GM23338 (cell line): ENCODE measurements around the gene COPA. TPM values are rescaled to one million over a fixed set of nuclear protein-coding genes. Genes with fewer than 3 reads are reported as not detected.

Experiments
- ATAC-seq: fragments of 200-7000 bp; cut with Tn5 transposase; 3 replicates; pipeline ENCODE4 v1.9.1; 2020
- DNase-seq: peaks from one replicate; pipeline ENCODE4 v3.0.0-alpha.2; 2015; ENCODE audit warnings: low spot score
- H2AFZ ChIP-seq: fragments of 200-600 bp; sonication (generic); 2 replicates; pipeline ENCODE4 v1.8.0; 2016; ENCODE audit warnings: antibody characterized with exemption, mild to moderate bottlenecking, moderate library complexity
- H3F3A ChIP-seq: fragments of 200-600 bp; sonication (generic); replicated peaks from 2 replicates; pipeline ENCODE4 v1.8.0; 2017; ENCODE audit warnings: antibody characterized with exemption, mixed run types, low read depth
- H3K27ac ChIP-seq: fragments of 200-600 bp; sonication (generic); 2 replicates; pipeline ENCODE4 v1.6.1; 2016; ENCODE audit warnings: low read depth
- H3K27me3 ChIP-seq: fragments of 200-600 bp; sonication (generic); 2 replicates; pipeline ENCODE4 v1.8.0; 2016; ENCODE audit warnings: mild to moderate bottlenecking, mixed run types, moderate library complexity; ENCODE audit not compliant: insufficient read depth
- H3K36me3 ChIP-seq: fragments of 200-600 bp; sonication (generic); 2 replicates; pipeline ENCODE4 v1.8.0; 2016; ENCODE audit warnings: mild to moderate bottlenecking; ENCODE audit not compliant: insufficient read depth
- H3K4me1 ChIP-seq: fragments of 200-600 bp; sonication (generic); 2 replicates; pipeline ENCODE4 v1.8.0; 2016; ENCODE audit warnings: mild to moderate bottlenecking, moderate library complexity; ENCODE audit not compliant: insufficient read depth
- H3K4me2 ChIP-seq: fragments of 200-600 bp; sonication (generic); 2 replicates; pipeline ENCODE4 v1.7.1; 2017; ENCODE audit warnings: mixed run types
- H3K4me3 ChIP-seq: fragments of 200-600 bp; sonication (generic); 2 replicates; pipeline ENCODE4 v1.6.1; 2016; ENCODE audit warnings: mixed run types
- H3K79me2 ChIP-seq: fragments of 200-600 bp; sonication (generic); replicated peaks from 2 replicates; pipeline ENCODE4 v1.8.0; 2017; ENCODE audit warnings: mild to moderate bottlenecking; ENCODE audit not compliant: insufficient read depth
- H3K9me2 ChIP-seq: fragments of 200-600 bp; sonication (generic); 2 replicates; pipeline ENCODE4 v1.8.0; 2017; ENCODE audit not compliant: insufficient read depth
- H4K20me1 ChIP-seq: fragments of 200-600 bp; sonication (generic); replicated peaks from 2 replicates; pipeline ENCODE4 v1.8.0; 2017; ENCODE audit warnings: mild to moderate bottlenecking; ENCODE audit not compliant: insufficient read depth
- H3K27ac Mint-ChIP-seq: 2 replicates; pipeline ENCODE4 v1.8.0; 2020; ENCODE audit warnings: inconsistent platforms, mild to moderate bottlenecking, moderate library complexity, mixed read lengths
- H3K27me3 Mint-ChIP-seq: 3 replicates; pipeline ENCODE4 v1.8.0; 2022; ENCODE audit warnings: low read depth, mild to moderate bottlenecking, moderate library complexity, mixed read lengths, inconsistent platforms; ENCODE audit not compliant: insufficient read depth, poor library complexity
- H3K36me3 Mint-ChIP-seq: 3 replicates; pipeline ENCODE4 v1.8.0; 2021; ENCODE audit warnings: low read depth, mild to moderate bottlenecking, inconsistent platforms, moderate library complexity, mixed read lengths
- H3K4me1 Mint-ChIP-seq: 3 replicates; pipeline ENCODE4 v1.8.0; 2020; ENCODE audit warnings: mild to moderate bottlenecking, inconsistent platforms, mixed read lengths
- H3K4me3 Mint-ChIP-seq: 3 replicates; pipeline ENCODE4 v1.8.0; 2021; ENCODE audit warnings: moderate library complexity, mild to moderate bottlenecking, inconsistent platforms, mixed read lengths
- H3K9me3 Mint-ChIP-seq: 3 replicates; pipeline ENCODE4 v1.8.0; 2020; ENCODE audit warnings: moderate library complexity, mild to moderate bottlenecking, inconsistent platforms, mixed read lengths
- CREB1 ChIP-seq: fragments of 250-450 bp; sonication (Bioruptor Pico); IDR thresholded peaks from 2 replicates; pipeline ENCODE4 v1.5.0; 2020; ENCODE audit warnings: low read depth, mild to moderate bottlenecking, moderate library complexity
- EZH2phosphoT487 ChIP-seq: fragments of 200-600 bp; sonication (generic); IDR thresholded peaks from one replicate; pipeline ENCODE4 v1.8.1; 2018; ENCODE audit warnings: antibody characterized with exemption; ENCODE audit not compliant: unreplicated experiment
- JUNB ChIP-seq: IDR thresholded peaks from one replicate; pipeline ENCODE4 v1.6.1; 2016; ENCODE audit warnings: antibody characterized with exemption; ENCODE audit not compliant: unreplicated experiment
- POLR2AphosphoS5 ChIP-seq: IDR thresholded peaks from 2 replicates; pipeline ENCODE4 v1.6.1; 2016; ENCODE audit warnings: antibody characterized with exemption, low read depth
- REST ChIP-seq: IDR thresholded peaks from one replicate; pipeline ENCODE4 v1.6.1; 2018; ENCODE audit warnings: antibody characterized with exemption; ENCODE audit not compliant: unreplicated experiment
- STAT1 ChIP-seq: IDR thresholded peaks from one replicate; pipeline ENCODE4 v1.6.1; 2016; ENCODE audit warnings: antibody characterized with exemption; ENCODE audit not compliant: unreplicated experiment
- ZNF114 ChIP-seq: fragments of 250-450 bp; sonication (Bioruptor Pico); IDR thresholded peaks from 2 replicates; pipeline ENCODE4 v1.5.0; 2020; ENCODE audit warnings: mild to moderate bottlenecking, moderate library complexity
- ZNF331 ChIP-seq: fragments of 250-450 bp; sonication (Bioruptor Pico); IDR thresholded peaks from 2 replicates; pipeline ENCODE4 v1.5.0; 2020; ENCODE audit warnings: low read depth, mild to moderate bottlenecking, moderate library complexity
- polyA plus RNA-seq: library from polyadenylated mRNA; unstranded; fragments of >200 nt; fragmentation: Nextera tagmentation; extraction: Ambion mirVana; gene quantifications from 2 replicates; pipeline ENCODE4 v1.2.1, GENCODE V29; 2016
- total RNA-seq: library from RNA; depleted of rRNA; stranded (reverse); fragments of >200 nt; shearing (Covaris generic); gene quantifications from 2 replicates; pipeline ENCODE4 v1.2.3, GENCODE V29; 2014
- TF ChIP-seq, protein P1 (sequence below), 2 experiments: fragments of 200-600 bp in 1 of 2; sonication (generic) in 1 of 2; conservative IDR thresholded peaks; 2 replicates each; pipeline versions ENCODE4 v1.5.1 to v1.6.1; 2016 to 2017; ENCODE audit warnings: antibody characterized with exemption in 2 of 2, low read depth in 2 of 2, mild to moderate bottlenecking in 2 of 2, moderate library complexity in 1 of 2

Gene COPA
- total and polyA plus RNA-seq, 2 experiments from 2014 or later, result 58.2 to 87.1 TPM

DNA sequence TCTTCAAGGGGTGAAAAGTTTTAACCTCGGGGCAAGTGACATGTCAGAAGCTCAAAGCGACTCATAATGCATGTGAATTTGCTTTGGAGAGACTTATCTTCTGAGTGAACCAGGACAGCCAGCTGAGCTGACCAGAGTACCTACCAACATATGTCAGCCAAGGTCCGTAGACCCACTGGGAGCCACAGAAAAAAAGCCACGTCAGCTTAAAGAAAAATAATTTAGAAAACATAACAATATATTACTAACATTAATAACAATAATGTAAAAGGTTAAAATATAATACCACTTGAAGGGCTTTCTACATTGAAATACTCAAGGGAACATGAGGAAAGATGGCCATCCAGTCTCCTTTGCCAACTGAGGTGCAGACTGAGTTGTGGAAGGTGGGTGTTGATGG is 65.1 kb downstream of the COPA start:
- Histone ChIP-seq H3K4me3 (no peak overlapping the region), H3F3A (0 out of 2 replicates have a peak, but pooled peaks cover 3% of the 10 kb centered on the region), H3K27ac (no peak overlapping the region), H3K4me1 (0 out of 2 replicates have a peak, but pooled peaks cover under 1% of the 10 kb centered on the region), H4K20me1 (0 out of 2 replicates have a peak, but pooled peaks cover 6% of the 10 kb centered on the region), H3K4me2 (no peak overlapping the region), H2AFZ (no peak overlapping the region), H3K9me2 (no peaks in the 10 kb centered on the region), H3K79me2 (peaks cover 5% of the 10 kb centered on the region), H3K27me3 (no peaks in the 10 kb centered on the region), H3K36me3 (peaks cover 56% of the 10 kb centered on the region)
- Mint-ChIP-seq H3K27ac (no peak overlapping the region), H3K4me3 (no peak overlapping the region), H3K4me1 (no peaks in the 10 kb centered on the region), H3K36me3 (peaks cover 58% of the 10 kb centered on the region), H3K27me3 (peaks cover 3% of the 10 kb centered on the region), H3K9me3 (no peaks in the 10 kb centered on the region)
- TF ChIP-seq CREB1 (CRISPR knock-in tag) (no peak), JUNB (no peak), ZNF114 (no peak), REST (no peak), EZH2phosphoT487 (no peak), STAT1 (no peak)
- no peak for ATAC-seq
- no peak for DNase-seq

DNA sequence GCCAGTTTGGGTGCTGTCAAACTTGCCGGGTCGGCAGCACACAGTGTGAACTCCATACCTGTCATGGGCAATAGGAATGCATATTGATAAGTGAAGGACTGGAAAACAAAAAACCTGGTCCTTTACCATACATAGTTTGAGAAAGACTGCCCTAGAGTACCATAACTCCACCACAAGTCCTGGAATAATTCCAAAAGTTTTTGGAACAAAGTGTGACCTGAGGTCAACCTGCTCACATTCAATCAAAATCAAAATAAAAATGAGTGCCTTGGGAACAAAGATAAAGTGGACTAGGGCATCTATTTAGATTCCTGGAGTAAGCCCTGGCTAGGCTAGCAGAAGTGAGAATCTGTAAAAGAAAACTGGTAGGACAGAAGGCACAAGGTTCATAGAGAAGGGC is 65.7 kb downstream of the COPA start:
- H3F3A ChIP-seq, result 0 out of 2 replicates have a peak, but pooled peaks cover 3% of the 10 kb centered on the region
- 0 out of 2 replicates have a peak, but pooled peaks cover 6% of the 10 kb centered on the region for H4K20me1 ChIP-seq
- H3K36me3 ChIP-seq, result peaks cover 51% of the 10 kb centered on the region
- H3K4me3 ChIP-seq, result no peak overlapping the region
- Mint-ChIP-seq H3K27ac (no peak overlapping the region), H3K4me3 (no peak overlapping the region), H3K36me3 (peaks cover 52% of the 10 kb centered on the region), H3K27me3 (peaks cover 3% of the 10 kb centered on the region), H3K4me1 (no peaks in the 10 kb centered on the region), H3K9me3 (no peaks in the 10 kb centered on the region)
- H3K4me2 ChIP-seq, result no peak overlapping the region
- H3K27me3 ChIP-seq, result no peaks in the 10 kb centered on the region
- DNase-seq (no peak), ATAC-seq (no peak)
- H2AFZ ChIP-seq, result no peak overlapping the region
- H3K4me1 ChIP-seq, result no peaks in the 10 kb centered on the region
- no peak overlapping the region for H3K27ac ChIP-seq
- no peaks in the 10 kb centered on the region for H3K9me2 ChIP-seq
- H3K79me2 ChIP-seq, result no peaks in the 10 kb centered on the region
- TF ChIP-seq, protein P1, sequence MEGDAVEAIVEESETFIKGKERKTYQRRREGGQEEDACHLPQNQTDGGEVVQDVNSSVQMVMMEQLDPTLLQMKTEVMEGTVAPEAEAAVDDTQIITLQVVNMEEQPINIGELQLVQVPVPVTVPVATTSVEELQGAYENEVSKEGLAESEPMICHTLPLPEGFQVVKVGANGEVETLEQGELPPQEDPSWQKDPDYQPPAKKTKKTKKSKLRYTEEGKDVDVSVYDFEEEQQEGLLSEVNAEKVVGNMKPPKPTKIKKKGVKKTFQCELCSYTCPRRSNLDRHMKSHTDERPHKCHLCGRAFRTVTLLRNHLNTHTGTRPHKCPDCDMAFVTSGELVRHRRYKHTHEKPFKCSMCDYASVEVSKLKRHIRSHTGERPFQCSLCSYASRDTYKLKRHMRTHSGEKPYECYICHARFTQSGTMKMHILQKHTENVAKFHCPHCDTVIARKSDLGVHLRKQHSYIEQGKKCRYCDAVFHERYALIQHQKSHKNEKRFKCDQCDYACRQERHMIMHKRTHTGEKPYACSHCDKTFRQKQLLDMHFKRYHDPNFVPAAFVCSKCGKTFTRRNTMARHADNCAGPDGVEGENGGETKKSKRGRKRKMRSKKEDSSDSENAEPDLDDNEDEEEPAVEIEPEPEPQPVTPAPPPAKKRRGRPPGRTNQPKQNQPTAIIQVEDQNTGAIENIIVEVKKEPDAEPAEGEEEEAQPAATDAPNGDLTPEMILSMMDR (conservative IDR thresholded peaks at IDR 0.05; ENCODE audit: low read depth in 2 of 2), result no peak
- TF ChIP-seq ZNF114 (no peak), POLR2AphosphoS5 (no peak), JUNB (no peak), ZNF331 (CRISPR knock-in tag) (no peak), REST (no peak), CREB1 (CRISPR knock-in tag) (no peak)
